ENCODE data around the gene HAUS5. TPM values are rescaled to one million over a fixed set of nuclear protein-coding genes. Genes with fewer than 3 reads are reported as not detected.
"Not testable (repeated sequence)": the region's sequence is repeated elsewhere in the genome, so short reads cannot be mapped to it uniquely, and the experiment has no call there.

Gene HAUS5
- total RNA-seq, 1 experiment from 2014 or later: 35.3 TPM

- no peaks in the 10 kb centered on the region for H3K4me1 Mint-ChIP-seq (ENCODE audit: low read depth, unreplicated experiment)
- no peak overlapping the region for H3K27ac Mint-ChIP-seq (ENCODE audit: unreplicated experiment)
- peaks cover 5% of the 10 kb centered on the region for H3K9me3 Mint-ChIP-seq (ENCODE audit: low read depth, unreplicated experiment)
- CTCF ChIA-PET: no interaction called here
- no TSS peak for BruUV-seq (replicated peaks)
- intact Hi-C loops (cut with micrococcal nuclease; ENCODE audit: unreplicated experiment): no loop called here
- peaks cover 68% of the 10 kb centered on the region for H3K27me3 Mint-ChIP-seq (ENCODE audit: unreplicated experiment)
- H3K36me3 Mint-ChIP-seq (ENCODE audit: insufficient read depth, unreplicated experiment): no peaks in the 10 kb centered on the region
- DNase-seq: no peak
- no peak overlapping the region for H3K4me3 Mint-ChIP-seq (ENCODE audit: low read depth, unreplicated experiment)
- TF ChIP-seq, protein P1, sequence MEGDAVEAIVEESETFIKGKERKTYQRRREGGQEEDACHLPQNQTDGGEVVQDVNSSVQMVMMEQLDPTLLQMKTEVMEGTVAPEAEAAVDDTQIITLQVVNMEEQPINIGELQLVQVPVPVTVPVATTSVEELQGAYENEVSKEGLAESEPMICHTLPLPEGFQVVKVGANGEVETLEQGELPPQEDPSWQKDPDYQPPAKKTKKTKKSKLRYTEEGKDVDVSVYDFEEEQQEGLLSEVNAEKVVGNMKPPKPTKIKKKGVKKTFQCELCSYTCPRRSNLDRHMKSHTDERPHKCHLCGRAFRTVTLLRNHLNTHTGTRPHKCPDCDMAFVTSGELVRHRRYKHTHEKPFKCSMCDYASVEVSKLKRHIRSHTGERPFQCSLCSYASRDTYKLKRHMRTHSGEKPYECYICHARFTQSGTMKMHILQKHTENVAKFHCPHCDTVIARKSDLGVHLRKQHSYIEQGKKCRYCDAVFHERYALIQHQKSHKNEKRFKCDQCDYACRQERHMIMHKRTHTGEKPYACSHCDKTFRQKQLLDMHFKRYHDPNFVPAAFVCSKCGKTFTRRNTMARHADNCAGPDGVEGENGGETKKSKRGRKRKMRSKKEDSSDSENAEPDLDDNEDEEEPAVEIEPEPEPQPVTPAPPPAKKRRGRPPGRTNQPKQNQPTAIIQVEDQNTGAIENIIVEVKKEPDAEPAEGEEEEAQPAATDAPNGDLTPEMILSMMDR (IDR thresholded peaks at IDR 0.05; ENCODE audit: unreplicated experiment): no peak
Observed at GRCh38 chr19:35587321-35587720, 25.2 kb upstream of the HAUS5 start.

DNA sequence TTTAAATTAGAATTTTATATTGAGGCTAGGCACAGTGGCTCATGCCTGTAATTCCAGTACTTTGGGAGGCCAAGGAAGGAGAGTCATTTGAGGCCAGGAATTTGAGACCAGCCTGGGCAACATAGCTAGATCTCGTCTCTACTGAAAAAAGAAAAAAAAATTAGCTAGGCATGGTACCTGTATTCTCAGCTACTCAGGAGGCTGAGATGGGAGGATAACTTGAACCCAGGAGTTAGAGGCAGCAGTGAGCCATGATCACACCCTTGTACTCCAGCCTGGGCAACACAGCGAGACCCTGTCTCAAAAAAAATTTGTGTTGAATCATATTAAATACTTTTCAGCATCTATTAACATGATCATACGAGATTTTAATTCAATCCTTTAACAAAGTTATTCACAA, 21.7 kb upstream of the HAUS5 start:
- CTCF ChIA-PET: no interaction called here
- H3K36me3 Mint-ChIP-seq (ENCODE audit: insufficient read depth, unreplicated experiment): no peaks in the 10 kb centered on the region
- no peaks in the 10 kb centered on the region for H3K4me1 Mint-ChIP-seq (ENCODE audit: low read depth, unreplicated experiment)
- intact Hi-C loops (cut with micrococcal nuclease; ENCODE audit: unreplicated experiment): no loop called here
- peaks cover 3% of the 10 kb centered on the region for H3K9me3 Mint-ChIP-seq (ENCODE audit: low read depth, unreplicated experiment)
- DNase-seq: no peak
- no peak overlapping the region for H3K27ac Mint-ChIP-seq (ENCODE audit: unreplicated experiment)
- no peak overlapping the region for H3K4me3 Mint-ChIP-seq (ENCODE audit: low read depth, unreplicated experiment)
- no TSS peak for BruUV-seq (replicated peaks)
- peaks cover 38% of the 10 kb centered on the region for H3K27me3 Mint-ChIP-seq (ENCODE audit: unreplicated experiment)
- TF ChIP-seq, protein P1 (IDR thresholded peaks at IDR 0.05; ENCODE audit: unreplicated experiment): no peak

DNA sequence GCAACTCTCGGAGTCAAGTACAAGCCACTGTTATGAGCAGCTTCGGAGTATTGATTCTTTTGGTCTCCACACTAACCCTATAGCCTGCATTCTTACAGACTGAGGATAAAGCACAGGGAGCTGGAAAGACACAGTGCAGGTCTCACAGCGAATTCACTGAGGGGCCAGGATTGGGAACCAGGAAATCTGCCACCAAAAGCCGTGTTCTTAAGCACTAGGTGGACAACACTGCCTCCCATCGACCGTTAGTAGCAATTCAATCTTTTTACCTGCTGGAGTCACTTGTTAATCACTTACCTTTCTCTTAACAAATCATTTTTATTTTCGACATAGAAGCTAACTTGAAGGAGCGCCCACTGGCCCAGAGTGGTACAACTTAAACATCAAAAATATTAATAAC, 20.3 kb upstream of the HAUS5 start:
- peak; percentile 30 for DNase-seq
- no peak overlapping the region for H3K4me3 Mint-ChIP-seq (ENCODE audit: low read depth, unreplicated experiment)
- no peaks in the 10 kb centered on the region for H3K36me3 Mint-ChIP-seq (ENCODE audit: insufficient read depth, unreplicated experiment)
- CTCF ChIA-PET: interaction anchor here (0.7 to 0.8 kb wide), 2 partner anchors 44 to 97 kb away, joined by 3 to 4 read pairs; no protein-coding TSS in a partner anchor
- BruUV-seq (replicated peaks): no TSS peak
- H3K9me3 Mint-ChIP-seq (ENCODE audit: low read depth, unreplicated experiment): peaks cover 4% of the 10 kb centered on the region
- intact Hi-C loops (cut with micrococcal nuclease; ENCODE audit: unreplicated experiment): no loop called here
- H3K27me3 Mint-ChIP-seq (ENCODE audit: unreplicated experiment): peaks cover 38% of the 10 kb centered on the region
- TF ChIP-seq, protein P1 (IDR thresholded peaks at IDR 0.05; ENCODE audit: unreplicated experiment): no peak
- no peaks in the 10 kb centered on the region for H3K4me1 Mint-ChIP-seq (ENCODE audit: low read depth, unreplicated experiment)
- no peak overlapping the region for H3K27ac Mint-ChIP-seq (ENCODE audit: unreplicated experiment)

DNA sequence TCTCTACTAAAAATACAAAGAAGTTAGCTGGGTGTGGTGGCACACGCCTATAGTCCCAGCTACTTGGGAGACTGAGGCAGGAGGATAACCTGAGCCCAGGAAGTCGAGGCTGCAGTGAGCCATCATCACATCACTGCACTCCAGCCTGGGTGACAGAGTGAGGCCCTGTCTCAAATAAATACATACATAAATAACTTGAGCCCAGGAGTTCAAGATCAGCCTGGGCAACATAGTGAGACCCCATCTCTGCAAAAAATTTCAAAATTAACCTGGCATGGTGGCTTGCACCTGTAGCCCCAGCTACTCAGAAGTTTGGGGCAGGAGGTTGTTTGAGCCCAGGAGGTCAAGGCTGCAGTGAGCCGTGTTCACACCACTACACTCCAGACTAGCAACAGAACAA, 17.5 kb upstream of the HAUS5 start:
- H3K36me3 Mint-ChIP-seq (ENCODE audit: insufficient read depth, unreplicated experiment); DNase-seq; H3K9me3 Mint-ChIP-seq (ENCODE audit: low read depth, unreplicated experiment); intact Hi-C loops (cut with micrococcal nuclease; ENCODE audit: unreplicated experiment); H3K4me3 Mint-ChIP-seq (ENCODE audit: low read depth, unreplicated experiment); BruUV-seq (replicated peaks); H3K4me1 Mint-ChIP-seq (ENCODE audit: low read depth, unreplicated experiment); H3K27ac Mint-ChIP-seq (ENCODE audit: unreplicated experiment); CTCF ChIA-PET: not testable (repeated sequence)
- peaks cover 18% of the 10 kb centered on the region for H3K27me3 Mint-ChIP-seq (ENCODE audit: unreplicated experiment)

- no peak for DNase-seq
- TF ChIP-seq, protein P1 (IDR thresholded peaks at IDR 0.05; ENCODE audit: unreplicated experiment): no peak
- CTCF ChIA-PET: no interaction called here
- H3K36me3 Mint-ChIP-seq (ENCODE audit: insufficient read depth, unreplicated experiment): no peaks in the 10 kb centered on the region
- H3K4me3 Mint-ChIP-seq (ENCODE audit: low read depth, unreplicated experiment): no peak overlapping the region
- H3K4me1 Mint-ChIP-seq (ENCODE audit: low read depth, unreplicated experiment): no peaks in the 10 kb centered on the region
- peaks cover 4% of the 10 kb centered on the region for H3K9me3 Mint-ChIP-seq (ENCODE audit: low read depth, unreplicated experiment)
- peaks cover 22% of the 10 kb centered on the region for H3K27me3 Mint-ChIP-seq (ENCODE audit: unreplicated experiment)
- no peak overlapping the region for H3K27ac Mint-ChIP-seq (ENCODE audit: unreplicated experiment)
- no TSS peak for BruUV-seq (replicated peaks)
- intact Hi-C loops (cut with micrococcal nuclease; ENCODE audit: unreplicated experiment): no loop called here
Observed at GRCh38 chr19:35595928-35596327, 16.6 kb upstream of the HAUS5 start.

Data from Calu3 (cell line).